ENCODE data around the gene ARHGAP6. TPM values are rescaled to one million over a fixed set of nuclear protein-coding genes. Genes with fewer than 3 reads are reported as not detected.

ARHGAP6 gene
- total RNA-seq, 1 experiment from 2014 or later = not detected

DNA sequence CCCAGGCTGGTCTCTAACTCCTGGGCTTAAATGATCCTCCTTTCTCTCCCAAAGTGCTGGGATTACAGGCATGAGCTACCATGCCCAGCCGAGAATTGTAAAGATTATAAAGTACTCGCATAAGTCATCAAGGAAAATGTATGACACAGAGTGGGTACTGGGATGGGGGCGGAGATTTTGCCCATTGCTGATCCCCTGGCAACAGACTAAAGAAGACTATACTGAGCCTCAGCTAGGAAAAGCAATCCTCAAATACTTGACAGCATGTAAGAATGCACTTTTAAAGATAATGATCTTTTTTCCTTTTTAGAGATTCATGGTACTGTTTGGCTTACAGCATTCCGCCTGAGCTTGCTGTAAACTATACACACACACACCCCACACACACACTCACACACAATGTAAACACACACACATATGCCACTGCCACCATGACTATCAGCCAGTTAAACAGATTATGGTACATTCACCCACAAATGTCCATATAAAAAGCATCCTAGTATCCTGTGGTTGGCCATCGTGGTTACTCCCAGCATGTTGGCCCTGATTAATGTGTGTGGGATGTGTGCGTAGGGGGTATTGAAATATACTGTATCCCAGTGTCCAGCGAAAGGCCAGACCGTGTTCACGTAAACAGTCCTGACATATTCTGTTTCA, 259.5 kb downstream of the ARHGAP6 start:
- DNase-seq (ENCODE audit: unreplicated experiment) = no peak
- CTCF ChIA-PET = interaction anchor here (0.6 to 2.1 kb wide), 2 partner anchors 21 to 25 kb away, joined by 3 to 9 read pairs; no protein-coding TSS in a partner anchor
- intact Hi-C loops (cut with micrococcal nuclease) = no loop called here

GRCh38 chrX:11403631-11404030, 262.1 kb downstream of the ARHGAP6 start:
- CTCF ChIA-PET = interaction anchor here (0.6 kb wide), 1 partner anchor 22 kb away, joined by 3 read pairs; no protein-coding TSS in a partner anchor
- TF ChIP-seq, protein P1, sequence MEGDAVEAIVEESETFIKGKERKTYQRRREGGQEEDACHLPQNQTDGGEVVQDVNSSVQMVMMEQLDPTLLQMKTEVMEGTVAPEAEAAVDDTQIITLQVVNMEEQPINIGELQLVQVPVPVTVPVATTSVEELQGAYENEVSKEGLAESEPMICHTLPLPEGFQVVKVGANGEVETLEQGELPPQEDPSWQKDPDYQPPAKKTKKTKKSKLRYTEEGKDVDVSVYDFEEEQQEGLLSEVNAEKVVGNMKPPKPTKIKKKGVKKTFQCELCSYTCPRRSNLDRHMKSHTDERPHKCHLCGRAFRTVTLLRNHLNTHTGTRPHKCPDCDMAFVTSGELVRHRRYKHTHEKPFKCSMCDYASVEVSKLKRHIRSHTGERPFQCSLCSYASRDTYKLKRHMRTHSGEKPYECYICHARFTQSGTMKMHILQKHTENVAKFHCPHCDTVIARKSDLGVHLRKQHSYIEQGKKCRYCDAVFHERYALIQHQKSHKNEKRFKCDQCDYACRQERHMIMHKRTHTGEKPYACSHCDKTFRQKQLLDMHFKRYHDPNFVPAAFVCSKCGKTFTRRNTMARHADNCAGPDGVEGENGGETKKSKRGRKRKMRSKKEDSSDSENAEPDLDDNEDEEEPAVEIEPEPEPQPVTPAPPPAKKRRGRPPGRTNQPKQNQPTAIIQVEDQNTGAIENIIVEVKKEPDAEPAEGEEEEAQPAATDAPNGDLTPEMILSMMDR (IDR thresholded peaks at IDR 0.05; ENCODE audit: unreplicated experiment) = no peak
- no peak for DNase-seq (ENCODE audit: unreplicated experiment)
- BruUV-seq (replicated peaks) = no TSS peak
- H3K9me3 Mint-ChIP-seq (ENCODE audit: unreplicated experiment) = no peaks in the 10 kb centered on the region
- POLR2A ChIA-PET = no interaction called here
- intact Hi-C loops (cut with micrococcal nuclease) = no loop called here
- H3K4me1 Mint-ChIP-seq (ENCODE audit: insufficient read depth, unreplicated experiment) = no peaks in the 10 kb centered on the region
- no peak overlapping the region for H3K27ac Mint-ChIP-seq (ENCODE audit: low read depth, unreplicated experiment)
- peaks cover 4% of the 10 kb centered on the region for H3K36me3 Mint-ChIP-seq (ENCODE audit: insufficient read depth, unreplicated experiment)
- no peak overlapping the region for H3K4me3 Mint-ChIP-seq (ENCODE audit: unreplicated experiment)
- H3K27me3 Mint-ChIP-seq (ENCODE audit: insufficient read depth, unreplicated experiment) = peaks cover 26% of the 10 kb centered on the region

More for the DNA sequence above, 259.5 kb downstream of the ARHGAP6 start:
- Mint-ChIP-seq H3K4me3 (ENCODE audit: unreplicated experiment) (no peak overlapping the region), H3K27me3 (ENCODE audit: insufficient read depth, unreplicated experiment) (peaks cover 15% of the 10 kb centered on the region), H3K36me3 (ENCODE audit: insufficient read depth, unreplicated experiment) (peaks cover 4% of the 10 kb centered on the region), H3K27ac (ENCODE audit: low read depth, unreplicated experiment) (no peak overlapping the region), H3K9me3 (ENCODE audit: unreplicated experiment) (no peaks in the 10 kb centered on the region), H3K4me1 (ENCODE audit: insufficient read depth, unreplicated experiment) (no peaks in the 10 kb centered on the region)
- no TSS peak for BruUV-seq (replicated peaks)
- TF ChIP-seq, protein P1 (IDR thresholded peaks at IDR 0.05; ENCODE audit: unreplicated experiment) = no peak
- POLR2A ChIA-PET = interaction anchor here (0.6 kb wide), 1 partner anchor 249 kb away, joined by 3 read pairs; no protein-coding TSS in a partner anchor

GRCh38 chrX:11401966-11402365, 263.8 kb downstream of the ARHGAP6 start:
- H3K4me3 Mint-ChIP-seq (ENCODE audit: unreplicated experiment) = no peak overlapping the region
- no peaks in the 10 kb centered on the region for H3K4me1 Mint-ChIP-seq (ENCODE audit: insufficient read depth, unreplicated experiment)
- H3K27me3 Mint-ChIP-seq (ENCODE audit: insufficient read depth, unreplicated experiment) = peaks cover 26% of the 10 kb centered on the region
- no TSS peak for BruUV-seq (replicated peaks)
- TF ChIP-seq, protein P1 (IDR thresholded peaks at IDR 0.05; ENCODE audit: unreplicated experiment) = no peak
- no peaks in the 10 kb centered on the region for H3K9me3 Mint-ChIP-seq (ENCODE audit: unreplicated experiment)
- DNase-seq (ENCODE audit: unreplicated experiment) = no peak
- CTCF ChIA-PET = interaction anchor here (3.3 kb wide), 1 partner anchor 21 kb away, joined by 13 read pairs; no protein-coding TSS in a partner anchor
- H3K36me3 Mint-ChIP-seq (ENCODE audit: insufficient read depth, unreplicated experiment) = no peaks in the 10 kb centered on the region
- POLR2A ChIA-PET = interaction anchor here (0.6 kb wide), 1 partner anchor 27 kb away, joined by 3 read pairs; no protein-coding TSS in a partner anchor
- H3K27ac Mint-ChIP-seq (ENCODE audit: low read depth, unreplicated experiment) = no peak overlapping the region
- intact Hi-C loops (cut with micrococcal nuclease) = no loop called here

GRCh38 chrX:11399489-11400094, 266.1 kb downstream of the ARHGAP6 start:
- CTCF ChIA-PET = interaction anchor here (0.6 to 3.3 kb wide), 2 partner anchors 18 to 69 kb away, joined by 3 to 13 read pairs; no protein-coding TSS in a partner anchor

More at GRCh38 chrX:11399489-11400094, 266.1 kb downstream of the ARHGAP6 start:
- no TSS peak for BruUV-seq (replicated peaks)
- POLR2A ChIA-PET = interaction anchor here (1.3 kb wide), 1 partner anchor 12 kb away, joined by 4 read pairs; no protein-coding TSS in a partner anchor
- DNase-seq (ENCODE audit: unreplicated experiment) = no peak
- H3K4me3 Mint-ChIP-seq (ENCODE audit: unreplicated experiment) = no peak overlapping the region
- H3K36me3 Mint-ChIP-seq (ENCODE audit: insufficient read depth, unreplicated experiment) = no peaks in the 10 kb centered on the region
- no peaks in the 10 kb centered on the region for H3K9me3 Mint-ChIP-seq (ENCODE audit: unreplicated experiment)
- intact Hi-C loops (cut with micrococcal nuclease) = no loop called here
- no peaks in the 10 kb centered on the region for H3K4me1 Mint-ChIP-seq (ENCODE audit: insufficient read depth, unreplicated experiment)
- no peak overlapping the region for H3K27ac Mint-ChIP-seq (ENCODE audit: low read depth, unreplicated experiment)
- TF ChIP-seq, protein P1 (IDR thresholded peaks at IDR 0.05; ENCODE audit: unreplicated experiment) = no peak
- H3K27me3 Mint-ChIP-seq (ENCODE audit: insufficient read depth, unreplicated experiment) = peaks cover 23% of the 10 kb centered on the region

All from MCF 10A (cell line).